Stimulated activated CD4-positive, alpha-beta T cell treated with anti-CD3 and anti-CD28 coated beads, Interleukin-2, amount 100 ng/mL, for 4 hours (primary cell): ENCODE results near the gene EGFL6.

ENCODE experiments used
- DNase-seq: peaks from one replicate; pipeline ENCODE4 v3.0.0-alpha.2; 2020; ENCODE audit warnings: low read depth

Gene EGFL6, protein sequence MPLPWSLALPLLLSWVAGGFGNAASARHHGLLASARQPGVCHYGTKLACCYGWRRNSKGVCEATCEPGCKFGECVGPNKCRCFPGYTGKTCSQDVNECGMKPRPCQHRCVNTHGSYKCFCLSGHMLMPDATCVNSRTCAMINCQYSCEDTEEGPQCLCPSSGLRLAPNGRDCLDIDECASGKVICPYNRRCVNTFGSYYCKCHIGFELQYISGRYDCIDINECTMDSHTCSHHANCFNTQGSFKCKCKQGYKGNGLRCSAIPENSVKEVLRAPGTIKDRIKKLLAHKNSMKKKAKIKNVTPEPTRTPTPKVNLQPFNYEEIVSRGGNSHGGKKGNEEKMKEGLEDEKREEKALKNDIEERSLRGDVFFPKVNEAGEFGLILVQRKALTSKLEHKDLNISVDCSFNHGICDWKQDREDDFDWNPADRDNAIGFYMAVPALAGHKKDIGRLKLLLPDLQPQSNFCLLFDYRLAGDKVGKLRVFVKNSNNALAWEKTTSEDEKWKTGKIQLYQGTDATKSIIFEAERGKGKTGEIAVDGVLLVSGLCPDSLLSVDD

DNA sequence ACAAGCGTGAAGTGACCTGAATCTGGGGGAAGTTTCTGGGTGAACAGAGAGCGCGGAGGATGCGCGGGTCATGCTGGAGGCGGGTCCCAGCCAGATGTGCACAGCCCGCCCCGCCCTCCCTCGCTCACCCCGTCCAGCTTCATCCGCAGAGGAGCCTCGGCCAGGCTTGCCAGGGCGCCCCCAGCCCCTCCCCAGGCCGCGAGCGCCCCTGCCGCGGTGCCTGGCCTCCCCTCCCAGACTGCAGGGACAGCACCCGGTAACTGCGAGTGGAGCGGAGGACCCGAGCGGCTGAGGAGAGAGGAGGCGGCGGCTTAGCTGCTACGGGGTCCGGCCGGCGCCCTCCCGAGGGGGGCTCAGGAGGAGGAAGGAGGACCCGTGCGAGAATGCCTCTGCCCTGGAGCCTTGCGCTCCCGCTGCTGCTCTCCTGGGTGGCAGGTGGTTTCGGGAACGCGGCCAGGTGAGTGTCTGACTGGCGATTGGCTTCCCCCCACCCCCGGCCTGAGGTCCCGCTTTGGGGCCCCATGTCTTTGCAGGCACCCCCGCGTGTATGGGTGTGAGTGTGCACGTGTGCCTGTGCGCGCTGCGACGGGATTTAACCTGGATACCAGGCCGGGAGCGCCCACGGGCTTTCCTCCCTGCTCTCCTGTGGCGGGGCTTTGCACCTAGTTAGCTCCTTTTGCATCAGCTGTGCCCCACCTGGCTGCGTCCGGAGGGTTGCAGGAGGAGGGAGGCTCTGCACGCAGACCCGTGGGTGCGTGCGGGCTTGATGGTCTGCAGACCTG lies at the start of gene EGFL6:
EGFL6 (plus strand) TSS at position 123 of the 782 bp plus-strand sequence; CDS start at position 384, 261 bp downstream.
- no peak for DNase-seq

DNA sequence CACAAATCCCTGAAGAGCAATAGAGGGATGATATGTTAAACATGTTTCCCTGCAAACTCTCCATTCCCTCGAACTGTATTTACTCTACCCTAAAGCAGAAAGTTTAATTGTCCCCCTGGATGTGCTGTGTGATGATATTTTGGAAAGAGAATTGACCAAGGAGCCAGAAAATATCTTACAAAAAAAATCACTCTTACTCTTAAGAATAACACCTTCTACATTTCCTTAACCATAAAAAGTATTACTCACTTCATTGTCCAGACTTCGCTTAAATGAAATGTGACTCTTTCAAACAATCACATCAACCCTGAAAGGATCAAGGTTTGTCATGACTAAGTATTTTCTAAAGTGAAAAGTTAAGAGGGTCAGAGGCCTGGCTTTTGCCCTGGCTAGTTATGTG lies 49.0 kb upstream of the EGFL6 start:
- DNase-seq, result no peak

DNA sequence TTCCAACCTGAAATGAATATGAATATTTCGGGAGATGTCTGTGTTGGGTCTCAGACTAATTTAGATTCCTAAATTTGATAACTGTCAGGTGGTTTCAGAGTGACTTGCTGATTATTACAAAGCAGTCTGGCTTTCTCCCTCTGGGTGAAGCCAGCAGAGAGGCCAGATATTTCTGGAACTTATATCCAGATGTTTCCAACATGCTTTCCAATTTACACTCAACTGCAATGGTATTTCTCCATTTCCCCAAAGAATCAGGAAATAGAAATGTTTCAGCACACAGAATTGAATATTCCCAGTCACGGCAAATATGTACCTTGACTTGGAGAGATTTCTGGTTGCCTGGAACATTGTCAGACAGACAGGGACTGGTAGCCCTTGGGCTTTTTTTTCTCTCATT lies 48.5 kb upstream of the EGFL6 start:
- DNase-seq, result no peak

DNA sequence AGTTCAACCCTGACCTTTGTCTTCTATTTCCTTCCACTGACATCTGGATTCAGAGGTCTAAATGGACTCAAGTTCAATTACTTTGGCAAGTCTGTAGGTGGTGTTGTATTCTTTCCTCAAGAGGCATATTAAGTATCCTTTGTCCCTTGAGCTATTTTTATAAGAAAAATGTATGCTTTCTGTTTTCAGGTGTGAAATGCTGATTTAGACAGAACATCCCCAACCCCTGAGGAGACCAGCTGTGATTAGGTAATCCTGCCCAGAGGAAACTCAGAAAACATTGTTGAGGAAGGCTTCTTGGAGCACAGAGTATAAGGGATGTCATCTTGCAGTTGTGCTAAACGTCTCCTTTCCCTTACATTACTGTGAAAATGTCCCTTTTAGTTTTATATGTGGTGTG lies 46.6 kb upstream of the EGFL6 start:
- no peak for DNase-seq

DNA sequence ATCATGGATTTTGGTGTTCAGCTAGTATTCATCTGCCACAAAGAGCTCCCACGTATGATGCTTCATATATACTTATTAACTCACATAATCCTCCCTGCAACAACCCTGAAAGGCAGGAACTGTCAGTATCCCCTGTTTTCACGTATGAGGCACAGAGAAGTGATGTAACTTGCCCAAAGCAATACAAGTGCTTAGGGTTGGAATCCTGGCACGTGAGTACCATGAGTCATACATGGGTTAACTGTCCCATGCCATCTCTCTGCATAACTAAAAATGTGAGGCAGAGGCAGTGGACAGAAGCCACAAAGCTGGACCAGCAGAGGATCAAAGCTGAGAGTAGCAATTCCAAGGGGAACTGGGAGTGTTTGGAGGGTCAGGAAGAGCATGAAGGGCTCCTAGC lies 35.7 kb upstream of the EGFL6 start:
- DNase-seq, result no peak

DNA sequence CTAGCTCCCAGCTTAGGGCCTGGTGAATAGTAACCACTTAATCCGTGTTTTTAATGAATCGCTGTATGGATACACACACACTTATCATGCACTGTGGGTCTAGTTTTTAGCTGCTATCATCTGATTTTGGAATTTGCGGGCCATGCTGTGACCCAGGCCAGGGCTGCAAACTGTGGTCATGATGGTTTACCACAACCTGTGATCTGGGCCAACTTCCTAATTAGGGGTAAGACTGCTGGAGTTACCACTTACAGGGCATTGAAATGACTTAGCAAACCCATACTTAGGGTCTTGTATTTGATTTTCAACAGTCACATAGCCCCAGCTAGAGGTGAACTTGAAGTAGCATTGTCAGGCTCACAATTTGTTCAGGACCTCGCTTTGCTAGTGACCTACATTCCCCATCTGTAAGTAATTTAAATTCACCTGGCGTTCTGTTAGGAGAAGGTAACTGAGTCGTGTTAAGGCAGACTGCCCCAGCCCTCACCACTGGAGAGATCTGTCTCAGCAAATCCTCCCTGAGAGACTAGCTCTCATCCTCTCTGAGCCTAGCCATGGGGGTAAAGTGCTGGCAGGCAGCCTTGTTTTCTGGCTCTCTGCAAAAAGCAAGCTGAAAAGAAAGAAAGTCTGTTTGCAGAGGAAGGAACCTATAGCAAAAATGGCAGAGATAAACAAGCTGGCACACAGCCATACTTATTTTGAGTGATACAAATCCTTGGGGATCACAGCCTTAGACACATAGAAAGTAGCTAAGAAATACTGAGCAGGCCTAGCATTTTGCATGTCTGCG lies 33.8 kb upstream of the EGFL6 start:
- DNase-seq, result no peak

DNA sequence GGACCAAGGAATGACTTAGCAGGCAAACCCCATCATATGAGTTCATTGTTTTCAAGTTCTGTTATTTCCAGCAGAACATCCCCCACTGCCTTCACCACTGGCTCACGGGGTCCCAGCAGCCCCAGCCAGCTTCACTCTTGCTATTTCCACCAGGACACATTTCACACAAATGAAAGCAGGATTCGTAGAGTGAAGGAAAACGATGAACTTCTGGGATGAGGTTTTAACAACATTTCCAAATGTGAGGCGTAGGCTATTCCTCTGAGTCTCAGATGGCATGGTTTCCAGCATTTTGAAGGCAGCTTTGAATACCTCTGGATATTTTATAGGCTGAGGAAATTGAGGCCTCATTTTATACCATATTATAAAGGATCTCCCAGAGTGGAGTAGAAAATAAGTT lies 32.9 kb upstream of the EGFL6 start:
- DNase-seq, result no peak

DNA sequence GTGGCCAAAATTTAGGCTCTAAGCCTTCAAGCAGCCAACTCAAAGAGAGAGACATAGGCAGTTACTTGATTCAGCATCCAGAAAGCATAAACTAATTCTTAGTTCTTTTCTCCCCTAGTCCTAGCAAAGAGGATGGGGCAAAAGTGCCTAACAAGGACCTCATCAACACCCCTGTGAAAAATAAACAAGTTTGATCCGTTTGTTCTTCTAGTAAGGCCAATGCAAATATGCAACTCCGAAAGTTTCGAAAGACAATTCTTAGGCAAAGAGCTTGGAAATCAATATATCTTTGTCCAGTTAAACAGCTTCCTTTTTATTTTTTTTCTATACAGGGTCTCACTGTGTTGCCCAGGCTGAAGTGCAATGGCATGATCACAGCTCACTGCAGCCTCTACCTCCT lies 31.0 kb upstream of the EGFL6 start:
- DNase-seq, result no peak

DNA sequence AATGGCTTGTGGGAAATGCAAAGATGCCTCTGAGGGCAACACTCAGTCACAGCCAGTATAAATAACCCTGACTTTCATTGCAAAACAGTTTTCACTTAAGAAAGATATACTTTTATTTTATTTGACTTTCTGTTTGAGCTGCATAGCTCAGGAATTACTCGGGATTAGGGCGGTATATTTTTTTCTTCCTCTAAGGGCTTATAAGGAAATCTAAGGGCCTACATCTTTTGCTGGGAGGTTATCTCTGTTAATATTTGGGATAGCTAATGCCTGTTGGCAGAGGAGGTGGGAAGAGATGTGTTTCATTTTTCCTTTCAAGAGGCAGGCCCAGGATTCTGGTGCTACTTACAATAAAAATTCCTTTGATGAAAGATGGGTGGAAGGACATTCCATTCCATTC lies 28.8 kb upstream of the EGFL6 start:
- no peak for DNase-seq

DNA sequence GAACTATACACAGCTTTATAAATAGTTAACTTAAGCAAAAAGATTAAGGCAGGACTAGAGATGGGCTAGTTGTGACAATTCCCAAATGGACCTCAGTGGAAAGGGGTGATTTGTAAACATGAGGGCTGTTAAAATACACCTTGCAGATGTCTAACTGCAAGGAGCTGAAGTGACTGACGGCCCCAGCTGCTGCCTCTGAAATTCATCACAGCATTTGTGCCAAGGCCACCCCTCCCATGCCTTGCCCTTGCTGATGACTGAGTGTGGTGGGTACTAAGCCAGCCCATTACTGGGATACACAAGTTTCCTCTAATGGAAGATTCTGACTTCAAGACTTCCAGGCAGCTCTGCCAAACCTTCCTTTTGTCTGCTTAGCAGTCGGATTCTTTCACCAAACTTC lies 23.7 kb upstream of the EGFL6 start:
- no peak for DNase-seq

DNA sequence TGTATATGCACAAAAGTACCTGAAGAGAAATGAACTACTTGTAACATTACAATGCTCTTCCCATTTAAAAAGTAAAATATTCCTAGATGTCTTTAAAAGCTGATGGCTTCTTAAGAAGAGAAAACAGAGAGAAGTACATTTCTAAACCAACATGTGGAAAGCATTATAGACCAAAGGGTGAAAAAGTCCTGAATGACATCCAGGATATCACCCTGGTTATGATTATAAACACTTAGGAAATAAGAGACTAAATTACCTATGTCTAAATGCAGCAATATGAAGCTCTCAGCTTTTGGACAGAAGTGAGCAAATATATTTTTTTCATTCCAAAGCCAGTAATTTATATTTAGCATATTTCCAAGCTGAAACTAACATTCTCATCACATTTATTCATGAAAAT lies 21.7 kb upstream of the EGFL6 start:
- DNase-seq, result no peak

DNA sequence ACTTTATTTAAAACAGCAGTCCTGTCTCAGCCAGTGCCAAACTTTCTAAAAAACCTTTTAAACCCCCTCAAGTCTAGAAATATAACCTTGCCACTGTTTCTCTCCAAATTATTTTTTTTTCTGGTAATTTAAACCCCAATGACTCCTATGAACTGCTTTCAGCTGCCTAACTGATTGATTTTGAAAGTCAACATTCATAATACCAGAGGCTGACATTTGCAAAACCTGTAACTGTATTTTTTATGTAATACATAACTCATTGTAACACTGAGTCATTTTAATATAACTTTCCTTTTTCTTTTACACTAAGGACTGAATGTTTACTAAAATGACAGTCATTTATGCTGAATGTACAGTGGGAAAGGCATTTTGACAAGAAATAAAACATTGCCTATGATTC lies 19.1 kb upstream of the EGFL6 start:
- no peak for DNase-seq

DNA sequence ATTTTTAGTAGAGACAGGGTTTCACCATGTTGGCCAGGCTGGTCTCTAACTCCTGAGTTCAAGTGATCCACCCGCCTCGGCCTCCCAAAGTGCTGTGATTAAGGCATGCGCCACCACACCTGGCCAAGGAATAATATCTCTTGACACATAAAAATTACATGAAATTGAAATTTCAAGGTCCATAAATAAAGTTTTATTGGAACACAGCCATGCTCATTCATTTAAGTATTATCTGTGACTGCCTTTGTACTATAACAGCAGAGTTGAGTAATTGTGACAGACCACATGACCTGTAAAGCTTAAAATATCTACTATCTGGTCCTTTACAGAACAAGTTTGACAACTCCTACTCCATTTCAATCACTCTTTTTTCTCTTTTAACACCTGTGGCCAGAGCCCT lies 17.8 kb upstream of the EGFL6 start:
- no peak for DNase-seq

DNA sequence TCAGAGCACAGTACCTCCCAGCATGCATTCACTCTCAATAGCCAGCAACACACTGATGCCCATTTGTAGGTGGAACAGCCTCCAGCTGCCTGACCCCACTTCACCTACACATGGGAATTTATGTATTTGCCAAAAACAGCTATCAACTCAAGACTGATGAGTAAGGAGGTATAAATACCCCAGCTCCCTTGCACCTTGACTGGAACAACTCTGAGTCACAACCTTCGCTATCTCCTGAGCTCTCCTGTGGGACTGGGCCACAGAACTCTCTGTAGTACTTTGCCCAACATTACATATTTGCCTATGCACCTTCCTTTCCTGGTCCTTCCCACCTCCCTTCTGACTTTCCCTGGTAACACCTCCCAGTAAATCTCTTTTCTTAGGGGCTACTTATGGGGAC lies 16.5 kb upstream of the EGFL6 start:
- no peak for DNase-seq

DNA sequence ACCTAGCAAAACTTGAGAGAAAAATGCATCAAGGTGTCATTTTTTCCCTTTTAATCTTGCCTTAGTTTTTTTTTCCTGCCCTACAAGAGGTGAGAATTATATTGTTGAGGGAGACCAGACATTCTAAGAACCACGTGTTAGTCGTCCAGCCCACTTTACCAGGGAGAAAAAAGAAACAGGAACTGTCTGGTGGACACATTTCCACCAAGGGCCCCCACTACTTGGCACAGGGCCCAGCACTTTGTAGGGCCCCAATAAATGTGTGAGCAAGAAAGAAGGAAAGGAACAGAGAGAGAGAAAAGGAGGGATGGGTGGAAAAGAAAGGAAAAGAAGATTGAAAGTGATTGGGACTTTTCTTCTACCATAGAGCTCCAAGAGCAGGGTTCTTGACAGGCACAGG lies 3.9 kb upstream of the EGFL6 start:
- DNase-seq, result no peak

DNA sequence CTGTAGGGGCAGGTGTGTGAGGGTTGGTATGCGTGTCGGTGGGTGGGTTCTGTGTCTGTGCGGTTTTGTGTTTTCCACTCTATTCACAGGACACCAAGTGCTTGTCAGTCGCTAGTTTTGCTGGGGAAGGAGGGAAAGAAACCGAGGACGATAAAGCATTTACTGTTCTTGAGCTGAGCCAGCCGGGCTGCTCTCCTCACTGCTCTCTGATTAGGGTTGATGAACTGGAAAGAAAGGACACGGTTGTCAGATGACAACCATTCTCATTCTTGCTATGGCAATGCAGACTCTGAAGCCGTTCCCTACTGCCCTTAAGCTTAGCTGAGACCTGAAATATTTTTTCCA lies 832 bp downstream of the EGFL6 start:
- DNase-seq, result no peak

DNA sequence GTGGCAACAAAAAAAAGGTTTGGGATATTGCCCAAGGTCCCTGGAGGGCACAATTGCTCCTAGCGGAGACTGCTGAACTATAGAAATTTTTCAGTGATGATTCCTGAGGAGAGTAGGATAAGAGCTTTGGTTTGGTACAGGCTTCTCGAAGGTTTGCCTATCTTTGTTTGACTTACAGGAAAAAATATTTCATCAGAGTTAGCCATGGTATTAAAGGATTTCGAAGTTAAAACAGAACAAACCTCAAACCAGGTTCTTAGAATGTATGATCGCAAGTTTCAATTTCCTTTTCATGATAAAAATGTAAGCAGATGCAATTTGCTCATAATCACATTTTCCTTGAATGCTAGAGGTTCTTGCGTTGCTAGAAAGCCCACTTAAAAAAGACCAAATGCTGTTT lies 1.7 kb downstream of the EGFL6 start:
- DNase-seq, result no peak

DNA sequence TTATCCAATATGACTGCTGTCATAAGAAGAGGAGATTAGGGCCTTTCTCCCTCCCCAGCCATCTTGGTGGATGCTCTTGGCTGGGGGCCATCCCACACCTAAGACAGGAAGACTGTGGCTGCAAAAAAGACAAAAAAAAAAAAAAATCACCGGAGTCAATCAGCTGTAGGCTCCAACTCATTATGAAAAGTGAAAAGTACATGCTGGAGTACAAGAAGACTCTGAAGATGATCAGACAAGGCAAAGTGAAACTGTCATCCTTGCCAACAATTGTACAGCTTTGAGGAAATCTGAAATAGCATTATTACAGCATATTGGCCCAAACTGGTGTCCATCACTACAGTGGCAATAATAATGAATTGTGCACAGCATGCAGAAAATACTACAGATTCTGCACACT lies 5.2 kb downstream of the EGFL6 start:
- DNase-seq, result no peak

DNA sequence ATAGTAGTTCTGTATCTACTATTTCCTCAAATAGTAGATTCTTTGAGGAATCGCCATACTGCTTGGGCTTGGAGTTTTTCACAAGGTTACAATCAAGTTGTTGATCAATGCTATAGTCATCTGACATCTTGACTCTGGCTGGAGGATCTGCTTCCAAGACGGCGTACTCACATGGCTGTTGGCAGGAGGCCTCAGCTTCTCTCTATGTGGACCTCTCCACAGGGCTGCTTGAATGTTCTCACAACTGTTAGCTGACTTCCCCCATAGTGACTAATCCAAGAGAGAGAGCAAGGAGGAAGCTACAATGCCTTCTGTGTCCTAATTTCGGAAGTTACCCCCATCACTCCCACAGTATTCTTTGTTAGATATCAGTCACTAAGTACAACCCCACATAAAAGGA lies 10.3 kb downstream of the EGFL6 start:
- no peak for DNase-seq

DNA sequence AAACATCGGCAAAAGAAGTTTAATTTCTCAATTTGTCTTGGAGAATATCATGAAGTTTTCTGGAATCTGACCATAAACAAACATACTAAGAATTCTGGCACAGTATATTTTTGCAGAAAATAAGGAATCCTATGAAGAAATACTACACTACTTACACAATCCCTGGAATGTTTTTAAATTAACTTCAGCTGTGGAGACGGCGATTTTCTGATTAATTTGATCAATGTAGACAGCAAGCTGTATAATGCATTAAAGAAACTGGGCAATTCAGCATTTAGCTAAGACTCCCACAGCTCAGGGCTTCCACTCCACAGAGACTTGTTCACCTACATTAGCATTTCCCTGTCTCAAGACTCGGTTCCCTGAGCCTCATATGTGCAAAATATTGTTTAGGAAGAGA lies 12.2 kb downstream of the EGFL6 start:
- DNase-seq, result no peak

DNA sequence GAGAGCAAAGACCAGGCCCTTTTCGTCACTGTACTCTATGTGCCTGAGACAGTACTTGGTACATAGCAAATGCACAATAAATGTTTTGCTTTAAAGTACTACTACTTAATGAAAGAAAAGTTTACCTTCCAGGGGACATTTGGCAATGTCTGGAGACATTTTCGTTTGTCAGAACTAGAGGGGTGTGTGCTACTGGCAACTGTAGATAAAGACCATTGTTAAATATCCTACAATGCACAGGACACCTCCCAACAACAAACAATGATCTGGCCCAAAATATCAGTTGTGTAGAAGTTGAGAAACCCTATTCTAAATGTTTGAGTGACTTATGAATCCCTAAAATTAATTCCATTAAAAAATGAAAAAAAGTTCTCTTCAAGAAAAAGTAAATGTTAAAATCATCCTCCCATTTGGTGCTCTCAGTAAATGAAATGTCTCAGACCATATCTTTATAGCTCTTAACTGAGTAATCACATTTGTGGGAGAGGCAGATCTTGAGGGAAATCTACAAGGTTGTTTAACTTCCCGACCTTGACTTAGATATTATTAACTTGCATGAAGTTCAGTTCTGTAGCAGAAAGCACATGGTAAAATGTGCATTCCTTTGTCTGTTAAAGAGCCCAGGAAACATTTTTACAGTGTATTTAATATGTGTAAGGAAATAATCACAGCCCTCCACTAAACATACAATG lies 18.5 kb downstream of the EGFL6 start:
- DNase-seq, result no peak

DNA sequence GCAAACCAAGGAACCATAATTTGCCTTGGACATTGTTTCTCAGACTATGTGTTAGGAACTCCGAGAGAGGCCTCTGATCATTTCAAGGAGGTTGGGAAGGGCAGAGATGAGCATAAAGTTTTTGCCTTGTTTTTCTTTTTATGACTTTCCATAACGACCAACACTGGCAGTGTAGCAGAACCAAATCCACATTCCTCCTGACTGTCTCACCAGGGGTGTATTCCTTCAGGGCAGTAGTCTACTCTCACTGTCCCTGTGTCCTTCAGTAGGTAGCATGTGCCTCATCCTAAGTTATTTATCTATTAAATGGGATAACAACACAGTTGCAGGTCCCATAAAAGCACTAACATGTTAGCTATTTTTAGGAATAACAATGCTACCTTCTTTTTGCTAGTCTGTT lies 20.8 kb downstream of the EGFL6 start:
- DNase-seq, result no peak
